ENCODE data around the gene PARD3B.

DNA sequence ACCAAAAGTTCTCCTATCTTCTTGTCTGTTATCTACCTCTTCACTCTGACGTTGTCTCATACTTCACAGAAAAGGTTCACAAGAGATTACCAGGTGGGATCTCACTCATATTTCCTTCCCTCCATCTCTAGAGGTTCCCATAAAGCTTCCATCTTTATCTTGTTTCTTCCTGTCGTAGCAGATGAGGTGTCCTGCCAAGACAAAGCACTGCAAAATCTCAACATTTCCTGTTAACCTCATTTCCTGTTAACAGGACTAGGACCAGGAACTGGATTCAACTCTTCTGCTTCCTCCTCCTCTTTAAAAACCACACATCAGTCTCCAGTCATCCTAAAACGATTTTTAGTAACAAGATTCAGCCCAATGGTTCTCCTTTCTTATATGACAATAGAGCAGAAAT is 624.2 kb downstream of the PARD3B start:
- TF ChIP-seq, protein P1, sequence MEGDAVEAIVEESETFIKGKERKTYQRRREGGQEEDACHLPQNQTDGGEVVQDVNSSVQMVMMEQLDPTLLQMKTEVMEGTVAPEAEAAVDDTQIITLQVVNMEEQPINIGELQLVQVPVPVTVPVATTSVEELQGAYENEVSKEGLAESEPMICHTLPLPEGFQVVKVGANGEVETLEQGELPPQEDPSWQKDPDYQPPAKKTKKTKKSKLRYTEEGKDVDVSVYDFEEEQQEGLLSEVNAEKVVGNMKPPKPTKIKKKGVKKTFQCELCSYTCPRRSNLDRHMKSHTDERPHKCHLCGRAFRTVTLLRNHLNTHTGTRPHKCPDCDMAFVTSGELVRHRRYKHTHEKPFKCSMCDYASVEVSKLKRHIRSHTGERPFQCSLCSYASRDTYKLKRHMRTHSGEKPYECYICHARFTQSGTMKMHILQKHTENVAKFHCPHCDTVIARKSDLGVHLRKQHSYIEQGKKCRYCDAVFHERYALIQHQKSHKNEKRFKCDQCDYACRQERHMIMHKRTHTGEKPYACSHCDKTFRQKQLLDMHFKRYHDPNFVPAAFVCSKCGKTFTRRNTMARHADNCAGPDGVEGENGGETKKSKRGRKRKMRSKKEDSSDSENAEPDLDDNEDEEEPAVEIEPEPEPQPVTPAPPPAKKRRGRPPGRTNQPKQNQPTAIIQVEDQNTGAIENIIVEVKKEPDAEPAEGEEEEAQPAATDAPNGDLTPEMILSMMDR (IDR thresholded peaks at IDR 0.05) = no peak
- no peak for TF ChIP-seq TCF7L2 (IDR thresholded peaks at IDR 0.05; ENCODE audit: low read depth, low read length)
- no peak for TF ChIP-seq POLR2AphosphoS5 (IDR thresholded peaks at IDR 0.05; ENCODE audit: low read depth, low read length)

All from Panc1 (cell line).